Keratinocyte (primary cell): ENCODE data around the gene CNTNAP3.
"Not testable (repeated sequence)": the region's sequence is repeated elsewhere in the genome, so short reads cannot be mapped to it uniquely, and the experiment has no call there.

Experiments used
- EZH2 ChIP-seq: IDR thresholded peaks from one replicate; pipeline ENCODE4 v1.6.1; 2012; ENCODE audit warnings: inconsistent platforms, mild to moderate bottlenecking, low read length, moderate library complexity
- TF ChIP-seq, protein P1 (sequence below), 3 experiments: IDR thresholded peaks in 1 of 3; conservative IDR thresholded peaks in 1 of 3; optimal IDR thresholded peaks in 1 of 3; 2 replicates in 2 of 3; 3 replicates in 1 of 3; pipeline versions ENCODE3 to v1.5.1; 2011; ENCODE audit warnings: low read length in 3 of 3, mild to moderate bottlenecking in 3 of 3, moderate library complexity in 2 of 3, control low read depth in 1 of 3, inconsistent platforms in 1 of 3; ENCODE audit not compliant: insufficient read depth in 2 of 3; ENCODE audit errors: extremely low read depth in 1 of 3

DNA sequence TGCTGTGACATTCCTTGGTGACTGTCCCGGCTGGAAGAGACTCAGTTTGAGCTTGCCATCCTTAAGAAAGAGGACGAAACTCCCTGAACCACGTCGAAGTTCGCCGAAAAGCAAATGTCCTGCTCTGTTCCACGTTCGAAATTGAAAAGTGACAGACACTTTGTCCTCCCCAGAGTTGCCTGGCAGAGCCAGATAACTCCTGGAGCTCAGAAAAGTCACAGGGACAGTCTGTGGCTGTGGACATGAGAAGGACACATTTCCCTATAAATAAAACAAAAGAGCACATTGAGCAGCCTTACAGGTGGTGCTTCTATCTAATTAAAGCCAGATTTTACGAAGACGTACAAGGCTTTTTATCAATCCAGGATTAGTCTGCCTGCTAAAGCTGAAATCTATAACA lies 116.6 kb downstream of the CNTNAP3 start:
- TF ChIP-seq, protein P1, sequence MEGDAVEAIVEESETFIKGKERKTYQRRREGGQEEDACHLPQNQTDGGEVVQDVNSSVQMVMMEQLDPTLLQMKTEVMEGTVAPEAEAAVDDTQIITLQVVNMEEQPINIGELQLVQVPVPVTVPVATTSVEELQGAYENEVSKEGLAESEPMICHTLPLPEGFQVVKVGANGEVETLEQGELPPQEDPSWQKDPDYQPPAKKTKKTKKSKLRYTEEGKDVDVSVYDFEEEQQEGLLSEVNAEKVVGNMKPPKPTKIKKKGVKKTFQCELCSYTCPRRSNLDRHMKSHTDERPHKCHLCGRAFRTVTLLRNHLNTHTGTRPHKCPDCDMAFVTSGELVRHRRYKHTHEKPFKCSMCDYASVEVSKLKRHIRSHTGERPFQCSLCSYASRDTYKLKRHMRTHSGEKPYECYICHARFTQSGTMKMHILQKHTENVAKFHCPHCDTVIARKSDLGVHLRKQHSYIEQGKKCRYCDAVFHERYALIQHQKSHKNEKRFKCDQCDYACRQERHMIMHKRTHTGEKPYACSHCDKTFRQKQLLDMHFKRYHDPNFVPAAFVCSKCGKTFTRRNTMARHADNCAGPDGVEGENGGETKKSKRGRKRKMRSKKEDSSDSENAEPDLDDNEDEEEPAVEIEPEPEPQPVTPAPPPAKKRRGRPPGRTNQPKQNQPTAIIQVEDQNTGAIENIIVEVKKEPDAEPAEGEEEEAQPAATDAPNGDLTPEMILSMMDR (optimal IDR thresholded peaks at IDR 0.05 in 1 of 3, IDR thresholded peaks at IDR 0.05 in 1 of 3, conservative IDR thresholded peaks at IDR 0.05 in 1 of 3; ENCODE audit: extremely low read depth in 1 of 3, insufficient read depth in 2 of 3, low read length in 3 of 3): not testable (repeated sequence)
- not testable (repeated sequence) for TF ChIP-seq EZH2
